ENCODE results near the gene FUS. TPM values are rescaled to one million over a fixed set of nuclear protein-coding genes. Genes with fewer than 3 reads are reported as not detected.

FUS gene
- total and polyA plus RNA-seq, 2 of the 13 experiments (the other 11 are each of a cell fraction or from before 2014, with no cell fraction given): 68.1 to 168 TPM

DNA sequence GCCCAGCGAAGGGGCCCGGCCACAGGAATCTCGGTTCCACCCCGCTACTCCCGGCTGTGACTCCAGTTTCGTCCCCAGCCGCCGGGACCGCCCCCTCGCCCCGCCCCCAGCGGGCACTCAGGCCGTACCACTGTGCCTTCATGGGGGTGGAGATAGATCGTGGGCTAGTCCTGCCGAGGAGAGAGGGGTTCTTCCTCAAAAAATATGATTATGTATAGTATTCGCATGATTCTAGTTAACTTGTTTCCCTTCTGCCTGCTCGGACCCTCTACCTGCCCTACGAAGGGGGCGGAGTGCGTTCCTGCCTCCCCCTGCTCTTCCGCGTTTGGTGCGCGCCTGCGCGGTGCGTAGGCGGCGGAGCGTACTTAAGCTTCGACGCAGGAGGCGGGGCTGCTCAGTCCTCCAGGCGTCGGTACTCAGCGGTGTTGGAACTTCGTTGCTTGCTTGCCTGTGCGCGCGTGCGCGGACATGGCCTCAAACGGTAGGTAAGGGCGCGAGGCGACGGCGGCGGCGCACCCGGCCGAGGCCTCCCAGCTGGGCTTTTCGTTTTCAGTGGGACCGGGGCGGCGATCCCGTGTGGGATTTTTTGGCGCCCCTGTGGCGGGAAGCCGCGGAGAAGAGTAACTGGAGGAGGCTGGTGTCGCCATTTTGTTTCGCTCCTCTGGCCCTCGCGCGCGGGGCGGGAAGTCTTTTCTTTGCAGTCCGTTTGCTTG, at the start of gene FUS (continued):
- TF ChIP-seq MBNL3 (CRISPR knock-in tag; conservative IDR thresholded peaks at IDR 0.05) (no peak; the same call in 1 of the 2 replicates), ZNF317 (CRISPR knock-in tag; IDR thresholded peaks at IDR 0.05) (peak; percentile 55), ZKSCAN5 (CRISPR knock-in tag; IDR thresholded peaks at IDR 0.05) (no peak), NCOR1 (IDR thresholded peaks at IDR 0.05; ENCODE audit: borderline replicate concordance, low read length) (peak; percentile 6; the same call in 1 of the 2 replicates), PAX8 (CRISPR knock-in tag; IDR thresholded peaks at IDR 0.05; ENCODE audit: borderline replicate concordance) (peak; percentile 94; the same call in 1 of the 2 replicates), RXRB (CRISPR knock-in tag; IDR thresholded peaks at IDR 0.05; ENCODE audit: borderline replicate concordance) (no peak; the same call in 1 of the 2 replicates), TBL1XR1 (IDR thresholded peaks at IDR 0.05; ENCODE audit: borderline replicate concordance, low read length, partially characterized antibody) (peak; percentile 89), SUZ12 (IDR thresholded peaks at IDR 0.05; ENCODE audit: low read depth, low read length) (peak; percentile 24), ZNF7 (CRISPR knock-in tag; IDR thresholded peaks at IDR 0.05) (0 out of 2 replicates have a peak, but pooled peaks have one; percentile 37), MIER3 (CRISPR knock-in tag; IDR thresholded peaks at IDR 0.05; ENCODE audit: borderline replicate concordance) (peak; percentile 41; the same call in 1 of the 2 replicates), BCL6 (CRISPR knock-in tag; IDR thresholded peaks at IDR 0.05) (peak; percentile 79), ZFP37 (CRISPR knock-in tag; IDR thresholded peaks at IDR 0.05; ENCODE audit: borderline replicate concordance) (peak; percentile 73; the same call in 1 of the 2 replicates), KMT2B (CRISPR knock-in tag; IDR thresholded peaks at IDR 0.05) (peak; percentile 70), RBAK (CRISPR knock-in tag; IDR thresholded peaks at IDR 0.05) (no peak), PHB2 (IDR thresholded peaks at IDR 0.05; ENCODE audit: partially characterized antibody) (no peak), SALL1 (CRISPR knock-in tag; IDR thresholded peaks at IDR 0.05) (peak; percentile 86)
- TF ChIP-seq, protein P1, sequence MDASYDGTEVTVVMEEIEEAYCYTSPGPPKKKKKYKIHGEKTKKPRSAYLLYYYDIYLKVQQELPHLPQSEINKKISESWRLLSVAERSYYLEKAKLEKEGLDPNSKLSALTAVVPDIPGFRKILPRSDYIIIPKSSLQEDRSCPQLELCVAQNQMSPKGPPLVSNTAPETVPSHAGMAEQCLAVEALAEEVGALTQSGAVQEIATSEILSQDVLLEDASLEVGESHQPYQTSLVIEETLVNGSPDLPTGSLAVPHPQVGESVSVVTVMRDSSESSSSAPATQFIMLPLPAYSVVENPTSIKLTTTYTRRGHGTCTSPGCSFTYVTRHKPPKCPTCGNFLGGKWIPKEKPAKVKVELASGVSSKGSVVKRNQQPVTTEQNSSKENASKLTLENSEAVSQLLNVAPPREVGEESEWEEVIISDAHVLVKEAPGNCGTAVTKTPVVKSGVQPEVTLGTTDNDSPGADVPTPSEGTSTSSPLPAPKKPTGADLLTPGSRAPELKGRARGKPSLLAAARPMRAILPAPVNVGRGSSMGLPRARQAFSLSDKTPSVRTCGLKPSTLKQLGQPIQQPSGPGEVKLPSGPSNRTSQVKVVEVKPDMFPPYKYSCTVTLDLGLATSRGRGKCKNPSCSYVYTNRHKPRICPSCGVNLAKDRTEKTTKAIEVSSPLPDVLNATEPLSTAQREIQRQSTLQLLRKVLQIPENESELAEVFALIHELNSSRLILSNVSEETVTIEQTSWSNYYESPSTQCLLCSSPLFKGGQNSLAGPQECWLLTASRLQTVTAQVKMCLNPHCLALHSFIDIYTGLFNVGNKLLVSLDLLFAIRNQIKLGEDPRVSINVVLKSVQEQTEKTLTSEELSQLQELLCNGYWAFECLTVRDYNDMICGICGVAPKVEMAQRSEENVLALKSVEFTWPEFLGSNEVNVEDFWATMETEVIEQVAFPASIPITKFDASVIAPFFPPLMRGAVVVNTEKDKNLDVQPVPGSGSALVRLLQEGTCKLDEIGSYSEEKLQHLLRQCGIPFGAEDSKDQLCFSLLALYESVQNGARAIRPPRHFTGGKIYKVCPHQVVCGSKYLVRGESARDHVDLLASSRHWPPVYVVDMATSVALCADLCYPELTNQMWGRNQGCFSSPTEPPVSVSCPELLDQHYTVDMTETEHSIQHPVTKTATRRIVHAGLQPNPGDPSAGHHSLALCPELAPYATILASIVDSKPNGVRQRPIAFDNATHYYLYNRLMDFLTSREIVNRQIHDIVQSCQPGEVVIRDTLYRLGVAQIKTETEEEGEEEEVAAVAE (CRISPR knock-in tag; IDR thresholded peaks at IDR 0.05; ENCODE audit: borderline replicate concordance): peak; percentile 84; the same call in 1 of the 2 replicates
- TF ChIP-seq, protein P2, sequence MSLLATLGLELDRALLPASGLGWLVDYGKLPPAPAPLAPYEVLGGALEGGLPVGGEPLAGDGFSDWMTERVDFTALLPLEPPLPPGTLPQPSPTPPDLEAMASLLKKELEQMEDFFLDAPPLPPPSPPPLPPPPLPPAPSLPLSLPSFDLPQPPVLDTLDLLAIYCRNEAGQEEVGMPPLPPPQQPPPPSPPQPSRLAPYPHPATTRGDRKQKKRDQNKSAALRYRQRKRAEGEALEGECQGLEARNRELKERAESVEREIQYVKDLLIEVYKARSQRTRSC (CRISPR knock-in tag; IDR thresholded peaks at IDR 0.05; ENCODE audit: low read depth): 0 out of 2 replicates have a peak, but pooled peaks have one; percentile 34
- TF ChIP-seq, protein P3, sequence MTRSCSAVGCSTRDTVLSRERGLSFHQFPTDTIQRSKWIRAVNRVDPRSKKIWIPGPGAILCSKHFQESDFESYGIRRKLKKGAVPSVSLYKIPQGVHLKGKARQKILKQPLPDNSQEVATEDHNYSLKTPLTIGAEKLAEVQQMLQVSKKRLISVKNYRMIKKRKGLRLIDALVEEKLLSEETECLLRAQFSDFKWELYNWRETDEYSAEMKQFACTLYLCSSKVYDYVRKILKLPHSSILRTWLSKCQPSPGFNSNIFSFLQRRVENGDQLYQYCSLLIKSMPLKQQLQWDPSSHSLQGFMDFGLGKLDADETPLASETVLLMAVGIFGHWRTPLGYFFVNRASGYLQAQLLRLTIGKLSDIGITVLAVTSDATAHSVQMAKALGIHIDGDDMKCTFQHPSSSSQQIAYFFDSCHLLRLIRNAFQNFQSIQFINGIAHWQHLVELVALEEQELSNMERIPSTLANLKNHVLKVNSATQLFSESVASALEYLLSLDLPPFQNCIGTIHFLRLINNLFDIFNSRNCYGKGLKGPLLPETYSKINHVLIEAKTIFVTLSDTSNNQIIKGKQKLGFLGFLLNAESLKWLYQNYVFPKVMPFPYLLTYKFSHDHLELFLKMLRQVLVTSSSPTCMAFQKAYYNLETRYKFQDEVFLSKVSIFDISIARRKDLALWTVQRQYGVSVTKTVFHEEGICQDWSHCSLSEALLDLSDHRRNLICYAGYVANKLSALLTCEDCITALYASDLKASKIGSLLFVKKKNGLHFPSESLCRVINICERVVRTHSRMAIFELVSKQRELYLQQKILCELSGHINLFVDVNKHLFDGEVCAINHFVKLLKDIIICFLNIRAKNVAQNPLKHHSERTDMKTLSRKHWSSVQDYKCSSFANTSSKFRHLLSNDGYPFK (CRISPR knock-in tag; IDR thresholded peaks at IDR 0.05; ENCODE audit: borderline replicate concordance): peak; percentile 97

All from HepG2 (cell line).